Measurements from ENCODE around the gene PBX4.

The PBX4 gene

DNA sequence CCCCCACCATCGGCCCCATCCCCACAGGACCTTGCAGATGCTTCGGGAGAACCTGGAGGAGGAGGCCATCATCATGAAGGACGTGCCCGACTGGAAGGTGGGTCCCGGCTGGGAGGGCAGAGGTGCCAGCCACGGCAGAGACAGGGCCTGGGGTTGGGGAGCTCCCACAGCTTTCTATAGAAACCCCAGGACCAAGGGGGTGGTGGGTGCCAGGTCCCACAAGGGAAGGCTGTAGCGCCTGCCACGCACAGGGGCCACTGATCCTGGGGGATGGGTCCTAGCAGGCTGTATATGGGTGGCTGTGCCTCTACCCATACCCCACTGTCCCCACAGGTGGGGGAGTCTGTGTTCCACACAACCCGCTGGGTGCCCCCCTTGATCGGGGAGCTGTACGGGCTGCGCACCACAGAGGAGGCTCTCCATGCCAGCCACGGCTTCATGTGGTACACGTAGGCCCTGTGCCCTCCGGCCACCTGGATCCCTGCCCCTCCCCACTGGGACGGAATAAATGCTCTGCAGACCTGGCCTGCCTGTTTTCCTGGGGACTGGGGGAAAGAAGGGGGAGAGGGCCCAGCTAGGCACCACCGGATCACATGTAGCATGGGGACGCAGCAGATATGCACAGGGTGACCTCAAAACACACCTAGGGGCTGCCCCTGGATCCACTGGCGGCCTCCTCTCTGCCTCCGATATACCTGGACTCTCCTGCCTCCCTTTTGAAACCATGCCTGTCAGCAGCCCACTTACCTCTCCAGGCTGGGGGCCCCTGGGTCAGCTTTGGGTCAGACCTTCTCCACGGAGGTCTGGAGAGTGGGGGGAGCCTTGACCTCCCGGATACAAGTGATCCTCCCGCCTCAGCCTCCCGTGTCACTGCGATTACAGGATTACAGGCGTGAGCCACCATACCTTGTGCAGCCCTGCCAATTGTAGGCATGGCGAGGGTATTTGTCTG, 90.5 kb downstream of the PBX4 start:
- H3K4me3 ChIP-seq (ENCODE audit: low read length), result no peak overlapping the region
- H3K9me3 ChIP-seq (ENCODE audit: control insufficient read depth, low read length), result no peaks in the 10 kb centered on the region
- no peaks in the 10 kb centered on the region for H3K27me3 ChIP-seq (ENCODE audit: control insufficient read depth, insufficient read depth, low read length)
- H3K4me1 ChIP-seq (ENCODE audit: control insufficient read depth, insufficient read depth, low read length), result peaks cover 7% of the 10 kb centered on the region
- no peak overlapping the region for H3K9ac ChIP-seq (ENCODE audit: low read length)
- H3K36me3 ChIP-seq (ENCODE audit: control insufficient read depth, insufficient read depth, low read length), result peaks cover 8% of the 10 kb centered on the region

DNA sequence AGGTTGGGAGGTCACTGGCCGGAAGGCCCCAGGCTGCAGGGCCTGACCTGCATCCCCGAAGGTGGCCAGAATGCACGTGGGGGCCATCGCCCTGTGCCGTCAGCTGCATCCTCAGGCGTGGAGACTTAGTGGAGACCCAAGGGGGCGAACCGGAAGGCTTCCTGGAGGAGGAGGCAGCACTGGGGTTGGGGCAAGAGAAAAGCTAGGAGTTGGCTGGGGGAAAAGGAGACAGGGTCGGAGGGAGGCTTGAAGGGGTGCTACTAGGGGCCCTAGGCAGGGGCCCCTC, 91.2 kb downstream of the PBX4 start:
- peaks cover 5% of the 10 kb centered on the region for H3K4me1 ChIP-seq (ENCODE audit: control insufficient read depth, insufficient read depth, low read length)
- no peak overlapping the region for H3K4me3 ChIP-seq (ENCODE audit: low read length)
- peaks cover 8% of the 10 kb centered on the region for H3K36me3 ChIP-seq (ENCODE audit: control insufficient read depth, insufficient read depth, low read length)
- H3K9me3 ChIP-seq (ENCODE audit: control insufficient read depth, low read length), result no peaks in the 10 kb centered on the region
- H3K9ac ChIP-seq (ENCODE audit: low read length), result no peak overlapping the region
- no peaks in the 10 kb centered on the region for H3K27me3 ChIP-seq (ENCODE audit: control insufficient read depth, insufficient read depth, low read length)

GRCh38 chr19:19526581-19527370, 91.7 kb downstream of the PBX4 start:
- Histone ChIP-seq H3K36me3 (ENCODE audit: control insufficient read depth, insufficient read depth, low read length) (peaks cover 8% of the 10 kb centered on the region), H3K9ac (ENCODE audit: low read length) (no peak overlapping the region), H3K4me1 (ENCODE audit: control insufficient read depth, insufficient read depth, low read length) (no peaks in the 10 kb centered on the region), H3K9me3 (ENCODE audit: control insufficient read depth, low read length) (no peaks in the 10 kb centered on the region), H3K4me3 (ENCODE audit: low read length) (no peak overlapping the region), H3K27me3 (ENCODE audit: control insufficient read depth, insufficient read depth, low read length) (no peaks in the 10 kb centered on the region)

DNA sequence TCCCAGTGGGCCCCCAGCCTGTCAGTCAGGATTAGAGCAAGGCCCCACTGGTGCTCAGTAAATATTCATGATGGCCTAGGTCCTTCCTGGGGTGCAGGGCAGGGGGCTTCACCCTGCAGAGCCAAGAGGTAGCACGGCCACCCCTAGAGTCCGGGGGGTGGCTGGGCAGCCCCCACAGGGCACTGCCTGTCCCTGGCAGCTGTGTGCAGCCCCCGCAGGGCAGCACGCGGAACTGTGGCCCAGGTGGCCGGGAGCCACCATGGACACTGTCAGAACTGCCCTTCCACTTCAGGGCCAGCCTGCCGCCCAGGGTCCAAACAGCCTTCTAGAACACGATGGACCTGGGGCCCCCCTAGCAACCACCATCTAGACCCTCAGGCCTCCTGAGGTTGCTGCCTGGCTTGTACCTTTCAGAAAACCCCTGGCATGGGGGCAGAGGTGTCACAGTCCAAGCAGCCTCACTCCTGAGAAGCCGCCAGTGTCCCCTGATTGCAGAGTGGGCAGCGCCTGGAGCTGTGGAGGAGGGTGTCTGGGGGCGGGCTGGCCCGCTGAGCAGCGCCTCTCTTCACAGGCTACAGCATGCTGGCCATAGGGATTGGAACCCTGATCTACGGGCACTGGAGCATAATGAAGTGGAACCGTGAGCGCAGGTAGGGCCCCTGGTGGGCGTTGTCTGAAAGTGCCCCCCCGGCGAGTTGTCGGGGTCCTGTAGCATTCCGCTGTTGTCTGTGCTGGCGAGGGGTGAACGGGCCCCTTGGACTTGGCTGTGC, 92.7 kb downstream of the PBX4 start:
- H3K36me3 ChIP-seq (ENCODE audit: control insufficient read depth, insufficient read depth, low read length), result peaks cover 8% of the 10 kb centered on the region

DNA sequence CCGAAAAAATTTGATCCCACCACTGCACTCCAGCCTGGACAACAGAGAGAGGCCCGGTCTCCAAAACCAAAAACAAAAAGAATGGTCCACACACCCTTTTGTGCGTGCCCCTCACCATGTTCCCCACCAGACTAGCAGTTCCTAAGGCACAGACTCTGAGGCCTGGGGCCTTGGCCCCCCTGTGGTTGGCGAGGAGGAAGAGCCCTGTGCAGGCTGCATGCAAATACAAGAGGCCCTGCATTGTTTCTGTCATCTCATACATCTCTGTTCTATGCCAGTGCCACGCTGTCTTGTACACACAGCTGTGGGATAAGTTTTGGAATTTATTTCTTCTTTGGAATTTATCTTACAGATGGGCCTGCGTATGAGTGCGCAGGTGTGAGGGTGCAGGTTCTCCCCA, 94.4 kb downstream of the PBX4 start:
- Histone ChIP-seq H3K4me3 (ENCODE audit: low read length) (no peak overlapping the region), H3K9me3 (ENCODE audit: control insufficient read depth, low read length) (no peaks in the 10 kb centered on the region), H3K4me1 (ENCODE audit: control insufficient read depth, insufficient read depth, low read length) (no peaks in the 10 kb centered on the region), H3K9ac (ENCODE audit: low read length) (no peak overlapping the region), H3K27me3 (ENCODE audit: control insufficient read depth, insufficient read depth, low read length) (no peaks in the 10 kb centered on the region), H3K36me3 (ENCODE audit: control insufficient read depth, insufficient read depth, low read length) (peaks cover 8% of the 10 kb centered on the region)

More for the DNA sequence above, 92.7 kb downstream of the PBX4 start:
- Histone ChIP-seq H3K9me3 (ENCODE audit: control insufficient read depth, low read length) (no peaks in the 10 kb centered on the region), H3K4me1 (ENCODE audit: control insufficient read depth, insufficient read depth, low read length) (no peaks in the 10 kb centered on the region), H3K27me3 (ENCODE audit: control insufficient read depth, insufficient read depth, low read length) (no peaks in the 10 kb centered on the region), H3K4me3 (ENCODE audit: low read length) (no peak overlapping the region), H3K9ac (ENCODE audit: low read length) (no peak overlapping the region)

DNA sequence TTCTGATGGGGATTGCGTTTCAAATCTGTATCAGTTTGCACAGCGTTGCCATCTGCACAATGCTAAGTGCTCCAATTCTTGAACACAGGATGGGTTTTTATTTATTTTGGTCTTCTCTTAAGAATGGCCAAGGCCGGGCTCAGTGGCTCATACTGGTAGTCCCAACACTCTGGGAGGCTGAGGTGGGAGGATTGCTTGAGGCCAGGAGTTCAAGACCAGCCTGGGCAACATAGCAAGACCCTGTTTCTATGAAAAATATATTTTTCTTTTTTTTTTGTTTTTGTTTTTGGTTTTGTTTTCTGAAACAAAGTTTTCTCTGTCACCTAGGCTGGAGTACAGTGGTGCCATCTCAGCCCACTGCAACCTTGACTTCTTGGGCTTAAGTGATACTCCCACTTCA, 95.3 kb downstream of the PBX4 start:
- no peak overlapping the region for H3K9ac ChIP-seq (ENCODE audit: low read length)
- H3K4me1 ChIP-seq (ENCODE audit: control insufficient read depth, insufficient read depth, low read length), result no peaks in the 10 kb centered on the region
- no peaks in the 10 kb centered on the region for H3K27me3 ChIP-seq (ENCODE audit: control insufficient read depth, insufficient read depth, low read length)
- H3K4me3 ChIP-seq (ENCODE audit: low read length), result no peak overlapping the region
- no peaks in the 10 kb centered on the region for H3K9me3 ChIP-seq (ENCODE audit: control insufficient read depth, low read length)
- peaks cover 7% of the 10 kb centered on the region for H3K36me3 ChIP-seq (ENCODE audit: control insufficient read depth, insufficient read depth, low read length)

DNA sequence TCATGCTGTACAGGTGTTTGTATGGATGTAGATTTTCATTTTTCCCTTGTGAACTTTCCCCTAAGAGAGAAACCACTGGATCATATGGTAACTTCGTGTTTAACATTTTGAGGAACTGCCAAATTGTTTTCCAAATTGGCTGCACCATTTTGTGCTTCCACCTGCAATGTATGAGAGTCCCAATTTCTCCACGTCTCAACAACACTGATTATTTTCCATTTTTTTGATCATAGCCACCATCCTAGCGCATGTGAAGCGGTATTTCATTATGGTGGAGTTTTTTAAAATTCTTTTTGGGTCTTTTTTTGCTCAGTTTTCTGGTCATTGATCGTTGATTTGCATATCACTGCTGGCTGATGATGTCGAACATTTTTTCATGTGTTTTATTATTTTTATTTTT, 97.5 kb downstream of the PBX4 start:
- Histone ChIP-seq H3K27me3 (ENCODE audit: control insufficient read depth, insufficient read depth, low read length) (no peaks in the 10 kb centered on the region), H3K4me3 (ENCODE audit: low read length) (no peak overlapping the region), H3K36me3 (ENCODE audit: control insufficient read depth, insufficient read depth, low read length) (no peaks in the 10 kb centered on the region), H3K4me1 (ENCODE audit: control insufficient read depth, insufficient read depth, low read length) (no peaks in the 10 kb centered on the region), H3K9me3 (ENCODE audit: control insufficient read depth, low read length) (no peaks in the 10 kb centered on the region), H3K9ac (ENCODE audit: low read length) (no peak overlapping the region)

- H3K4me3 ChIP-seq (ENCODE audit: low read length), result no peak overlapping the region
- no peaks in the 10 kb centered on the region for H3K27me3 ChIP-seq (ENCODE audit: control insufficient read depth, insufficient read depth, low read length)
- peaks cover 5% of the 10 kb centered on the region for H3K4me1 ChIP-seq (ENCODE audit: control insufficient read depth, insufficient read depth, low read length)
- H3K9me3 ChIP-seq (ENCODE audit: control insufficient read depth, low read length), result no peaks in the 10 kb centered on the region
- H3K9ac ChIP-seq (ENCODE audit: low read length), result peak overlapping the region; percentile 95
- no peaks in the 10 kb centered on the region for H3K36me3 ChIP-seq (ENCODE audit: control insufficient read depth, insufficient read depth, low read length)
These were observed 101.3 kb downstream of the PBX4 start for GRCh38 chr19:19517235-19517619.

DNA sequence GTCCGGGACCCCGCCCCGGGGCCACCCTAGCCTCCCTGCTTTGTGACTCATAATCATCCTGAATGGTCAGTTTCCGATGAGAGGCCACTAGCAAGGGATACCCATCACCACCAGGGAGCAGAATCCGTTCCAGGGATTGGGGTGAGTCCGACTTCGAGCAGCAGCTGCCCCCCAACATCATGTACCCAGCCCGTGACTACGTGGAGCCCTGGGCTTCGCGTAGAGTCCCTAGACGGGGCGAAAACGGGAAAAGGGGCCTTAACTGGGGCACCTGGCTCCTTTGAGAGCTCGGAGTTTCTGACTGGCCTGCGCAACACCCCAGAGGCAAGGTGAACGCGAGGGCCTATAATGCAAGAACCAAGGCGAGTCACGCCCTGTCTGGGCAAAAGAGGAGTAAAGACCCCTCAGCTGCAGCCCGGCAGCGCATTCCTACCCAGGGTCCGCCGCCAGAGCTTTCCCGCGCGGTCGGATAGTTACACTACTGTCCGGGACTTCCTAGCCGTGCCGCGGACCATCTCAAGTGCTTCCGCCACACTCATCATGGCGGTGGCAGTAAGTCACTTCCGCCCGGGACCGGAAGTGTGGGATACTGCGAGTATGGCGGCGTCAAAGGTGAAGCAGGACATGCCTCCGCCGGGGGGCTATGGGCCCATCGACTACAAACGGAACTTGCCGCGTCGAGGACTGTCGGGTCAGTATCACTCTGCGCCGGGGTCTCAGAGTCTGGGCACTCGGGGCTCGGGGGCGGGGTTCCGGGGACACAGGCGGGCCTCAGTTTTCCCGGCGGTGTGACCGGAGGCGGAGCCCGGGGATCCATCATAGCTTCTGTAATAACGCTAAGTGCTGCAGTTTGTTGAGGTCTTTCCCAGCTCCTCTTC, 102.6 kb downstream of the PBX4 start, which contains the start of gene NDUFA13:
NDUFA13 (plus strand) TSS at position 584 of the 878 bp plus-strand sequence; CDS start at position 598, 14 bp downstream.
- H3K9ac ChIP-seq (ENCODE audit: low read length), result peak within 1 kb of the TSS; percentile 95
- H3K27me3 ChIP-seq (ENCODE audit: control insufficient read depth, insufficient read depth, low read length), result no peaks in the 10 kb centered on the region
- H3K36me3 ChIP-seq (ENCODE audit: control insufficient read depth, insufficient read depth, low read length), result no peaks in the 10 kb centered on the region
- peak within 1 kb of the TSS; percentile 97 for H3K4me3 ChIP-seq (ENCODE audit: low read length)
- peaks cover 7% of the 10 kb centered on the region for H3K4me1 ChIP-seq (ENCODE audit: control insufficient read depth, insufficient read depth, low read length)
- H3K9me3 ChIP-seq (ENCODE audit: control insufficient read depth, low read length), result no peaks in the 10 kb centered on the region

GRCh38 chr19:19514881-19515641, 103.4 kb downstream of the PBX4 start, which contains the start of gene TSSK6:
TSSK6 (minus strand) TSS chr19:19515548; CDS start chr19:19515427, 121 bp downstream.
- Histone ChIP-seq H3K9me3 (ENCODE audit: control insufficient read depth, low read length) (no peaks in the 10 kb centered on the region), H3K36me3 (ENCODE audit: control insufficient read depth, insufficient read depth, low read length) (no peaks in the 10 kb centered on the region), H3K4me1 (ENCODE audit: control insufficient read depth, insufficient read depth, low read length) (peaks cover 7% of the 10 kb centered on the region), H3K27me3 (ENCODE audit: control insufficient read depth, insufficient read depth, low read length) (no peaks in the 10 kb centered on the region), H3K9ac (ENCODE audit: low read length) (peak within 1 kb of the TSS; percentile 95), H3K4me3 (ENCODE audit: low read length) (peak within 1 kb of the TSS; percentile 97)
